GM21515 (cell line): Measurements from ENCODE around the gene ATXN2.
"Not testable (repeated sequence)": the region's sequence is repeated elsewhere in the genome, so short reads cannot be mapped to it uniquely, and the experiment has no call there.

Experiments used
- ATAC-seq: cut with Tn5 transposase; IDR thresholded peaks from one replicate; pipeline ENCODE4 v1.9.1; 2021; ENCODE audit not compliant: unreplicated experiment

ATXN2 gene

GRCh38 chr12:111507258-111507657 lies 91.9 kb downstream of the ATXN2 start:
- ATAC-seq, result not testable (repeated sequence)

DNA sequence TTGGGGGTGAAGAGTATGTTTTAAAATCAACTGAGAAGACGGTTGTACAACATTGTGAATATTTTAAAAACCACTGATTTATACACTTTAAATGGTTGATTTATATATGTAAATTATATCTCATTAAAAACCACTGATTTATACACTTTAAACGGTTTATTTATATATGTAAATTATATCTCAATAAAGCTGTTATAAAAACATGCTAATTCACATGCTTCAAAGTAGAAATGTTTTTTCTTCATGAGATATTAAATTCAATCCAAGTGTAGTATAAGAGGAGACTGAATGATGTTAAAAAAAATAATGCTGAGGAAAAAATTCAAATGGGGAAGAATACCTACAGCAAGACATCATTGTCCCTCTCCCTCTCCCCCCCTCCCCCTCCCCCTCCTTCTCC lies 92.9 kb downstream of the ATXN2 start:
- no peak for ATAC-seq

DNA sequence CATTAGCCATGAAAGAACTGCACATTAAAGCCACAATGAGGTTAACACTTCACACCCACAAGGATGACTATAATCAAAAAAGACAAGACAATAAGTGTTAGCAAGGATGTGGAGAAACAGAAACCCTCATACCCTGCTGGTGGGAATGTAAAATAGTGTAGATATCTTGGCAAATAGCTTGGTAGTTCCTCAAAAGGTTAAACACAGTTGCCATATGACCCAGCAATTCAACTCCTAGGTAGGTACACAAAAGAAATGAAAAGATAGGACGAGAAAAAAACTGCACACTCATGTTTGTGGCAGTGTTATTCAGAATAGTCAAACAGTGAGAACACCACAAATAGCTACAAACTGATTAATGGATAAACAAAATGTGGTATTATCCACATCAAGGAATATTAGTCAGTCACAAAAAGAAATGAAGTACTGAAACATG lies 93.5 kb downstream of the ATXN2 start:
- ATAC-seq, result no peak

DNA sequence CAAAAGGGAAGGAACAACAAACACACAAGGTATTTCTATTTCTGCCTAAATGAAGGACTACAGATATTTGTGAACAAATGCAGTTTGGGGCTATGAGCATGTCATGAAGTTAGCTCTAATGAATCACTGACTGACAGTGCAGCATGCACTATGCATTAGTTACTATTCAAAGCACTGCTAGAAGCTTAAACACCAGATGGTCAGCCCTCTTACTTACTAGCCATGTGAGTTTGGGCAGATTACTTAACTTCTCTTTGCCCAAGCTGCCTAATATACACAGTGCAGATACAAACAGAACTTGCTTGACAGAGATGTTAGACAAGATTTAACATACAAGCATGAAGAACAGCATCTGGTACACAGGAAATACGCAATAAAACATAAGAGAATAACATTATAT lies 96.0 kb downstream of the ATXN2 start:
- no peak for ATAC-seq

GRCh38 chr12:111494676-111495075 lies 104.4 kb downstream of the ATXN2 start:
- ATAC-seq, result no peak

- not testable (repeated sequence) for ATAC-seq
These were observed 106.1 kb downstream of the ATXN2 start for GRCh38 chr12:111492979-111493378.

GRCh38 chr12:111488798-111489197 lies 110.3 kb downstream of the ATXN2 start:
- no peak for ATAC-seq

DNA sequence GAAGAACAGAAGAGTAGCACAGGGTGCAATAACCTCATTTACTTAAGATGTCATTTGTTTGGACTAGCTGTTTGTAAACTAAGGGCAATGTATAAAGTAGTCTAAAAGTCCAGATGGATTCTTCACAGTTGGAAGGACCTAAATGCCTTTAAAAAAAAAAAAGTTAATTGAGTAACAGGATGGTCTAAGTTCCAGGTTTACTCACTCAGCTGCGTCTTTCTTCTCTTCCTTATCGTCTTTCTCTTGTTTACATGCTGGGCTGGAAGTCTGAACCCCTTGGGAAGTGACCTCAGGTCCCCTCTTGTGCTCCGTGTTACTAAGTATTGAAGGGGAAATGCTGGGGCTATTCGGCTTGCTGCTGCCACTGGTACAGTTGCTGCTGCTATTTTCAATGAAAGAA lies 110.8 kb downstream of the ATXN2 start:
- ATAC-seq, result no peak

DNA sequence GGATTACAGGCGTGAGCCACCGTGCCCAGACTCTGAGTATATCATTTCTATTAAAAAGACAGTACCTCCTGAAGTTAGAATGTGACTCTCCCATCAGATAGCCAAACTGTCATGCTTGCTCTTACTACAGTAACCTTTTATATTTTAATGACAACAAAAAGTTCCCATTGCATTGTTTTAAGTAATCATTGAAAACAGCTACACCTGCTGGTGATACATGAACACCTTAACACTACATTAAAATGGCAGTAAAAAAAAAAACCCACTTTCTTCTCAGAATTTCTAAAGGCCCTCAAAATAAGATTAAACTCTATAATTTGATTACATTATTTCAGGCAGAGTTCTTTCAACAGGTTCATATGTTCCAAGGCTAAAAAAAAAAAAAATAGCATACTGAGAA lies 116.7 kb downstream of the ATXN2 start:
- no peak for ATAC-seq

GRCh38 chr12:111471236-111471635 lies 127.9 kb downstream of the ATXN2 start:
- no peak for ATAC-seq

DNA sequence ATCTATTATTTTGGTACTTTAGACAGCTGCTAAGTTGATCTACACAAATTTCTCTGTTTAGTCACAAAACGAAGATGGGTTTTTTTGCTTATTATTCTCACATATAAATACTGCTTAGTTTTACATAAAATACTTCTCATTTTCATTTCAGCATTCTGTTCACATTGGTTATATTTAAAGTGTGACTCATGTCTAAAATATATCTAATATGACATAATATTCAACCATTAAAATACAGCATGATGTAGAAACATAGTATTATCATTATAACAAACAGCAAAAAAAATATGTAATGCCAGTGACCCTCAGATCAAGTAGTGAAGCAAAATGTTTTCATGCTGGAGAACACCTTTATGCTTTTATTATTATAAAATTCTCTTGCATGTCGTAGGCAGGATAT lies 129.7 kb downstream of the ATXN2 start:
- no peak for ATAC-seq

DNA sequence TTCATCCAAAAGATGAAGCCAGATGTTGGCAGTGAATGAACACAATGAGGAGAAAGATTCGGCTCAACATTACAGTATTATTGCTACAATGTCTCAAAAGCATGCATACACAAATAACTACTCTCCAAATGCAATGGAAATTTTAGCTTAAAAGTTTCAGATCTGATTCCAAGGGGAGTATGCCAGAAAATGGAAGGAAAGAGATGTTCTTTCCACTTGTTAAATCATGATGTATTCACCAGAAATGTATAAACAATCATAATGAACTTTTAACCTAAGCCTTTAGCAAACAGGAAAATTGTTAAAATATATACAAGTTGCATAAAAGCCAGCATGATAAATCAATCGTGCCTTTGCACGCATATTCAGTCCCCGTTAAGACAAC lies 131.3 kb downstream of the ATXN2 start:
- ATAC-seq, result no peak

DNA sequence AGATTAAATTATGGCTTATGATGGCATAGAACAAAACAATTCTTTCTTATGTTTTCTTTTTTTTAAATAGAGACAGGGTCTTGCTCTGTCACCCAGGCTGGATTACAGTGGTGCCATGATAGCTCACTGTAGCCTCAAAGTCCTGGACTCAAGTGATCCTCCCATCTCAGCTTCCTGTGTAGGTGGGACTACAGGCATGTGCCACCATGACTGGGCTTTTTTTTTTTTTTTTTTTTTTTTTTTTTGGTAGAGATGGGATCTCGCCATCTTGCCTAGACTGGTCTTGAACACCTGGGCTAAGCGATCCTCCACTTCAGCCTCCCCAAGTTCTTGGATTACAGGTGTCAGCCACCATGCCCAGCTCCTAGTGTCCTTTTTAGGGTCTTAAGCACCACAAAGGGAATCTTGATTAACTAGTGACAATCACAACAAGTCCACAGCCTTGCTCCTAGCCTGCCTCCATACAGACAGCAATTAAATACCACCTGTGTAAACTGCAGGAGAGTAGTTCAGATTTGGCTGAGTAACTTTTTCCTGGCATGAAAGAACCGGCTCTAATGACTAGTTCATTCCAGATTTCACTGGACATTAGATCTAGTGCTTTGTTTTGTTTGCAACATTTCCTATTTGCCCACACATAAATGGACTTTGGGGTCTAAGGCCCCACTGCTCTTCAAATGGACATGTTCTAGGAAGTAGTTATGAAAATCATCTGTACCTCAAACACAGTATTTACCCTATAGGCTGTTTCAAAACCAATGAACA lies 131.8 kb downstream of the ATXN2 start:
- ATAC-seq, result no peak

DNA sequence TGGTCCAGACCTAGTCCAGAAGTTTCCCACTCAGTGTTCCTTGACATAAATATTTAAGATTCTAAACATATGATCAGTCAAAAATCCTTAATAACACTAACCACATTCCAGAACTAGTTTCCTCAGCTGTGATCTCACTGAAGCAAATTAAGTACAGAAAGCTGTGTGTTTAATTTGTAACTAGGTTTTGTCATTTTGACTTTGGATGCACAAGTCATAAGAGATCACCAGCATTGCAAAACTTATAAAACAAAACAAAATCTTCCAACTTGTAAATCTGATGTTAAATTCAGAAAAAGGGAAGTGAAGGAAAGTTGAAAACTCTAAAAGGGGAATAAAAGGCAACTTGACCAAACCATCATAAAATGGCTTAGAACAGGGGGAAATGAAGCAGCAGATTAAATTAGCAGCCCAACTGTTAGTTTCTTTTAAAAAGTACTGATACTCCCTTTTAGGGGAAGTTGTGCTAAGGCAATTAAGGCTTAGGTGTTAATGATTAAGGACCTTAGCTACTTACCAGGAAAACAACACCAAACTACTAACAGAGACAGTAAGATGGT lies 136.8 kb downstream of the ATXN2 start:
- ATAC-seq, result no peak

DNA sequence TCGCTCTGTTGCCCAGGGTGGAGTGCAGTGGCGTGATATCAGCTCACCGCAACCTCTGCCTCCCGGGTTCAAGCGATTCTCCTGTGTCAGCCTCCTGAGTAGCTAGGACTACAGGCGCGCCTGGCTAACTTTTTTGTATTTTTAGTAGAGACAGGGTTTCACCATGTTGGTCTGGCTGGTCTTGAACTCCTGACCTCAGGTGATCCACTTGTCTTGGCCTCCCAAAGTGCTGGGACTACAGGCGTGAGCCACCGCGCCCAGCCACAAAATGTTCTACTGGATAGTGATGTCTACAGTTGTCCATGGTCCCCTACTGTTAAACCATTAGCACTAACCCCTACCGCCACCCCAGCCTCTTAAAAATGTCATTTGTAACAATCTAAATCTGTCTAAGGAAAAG lies 139.0 kb downstream of the ATXN2 start:
- not testable (repeated sequence) for ATAC-seq

DNA sequence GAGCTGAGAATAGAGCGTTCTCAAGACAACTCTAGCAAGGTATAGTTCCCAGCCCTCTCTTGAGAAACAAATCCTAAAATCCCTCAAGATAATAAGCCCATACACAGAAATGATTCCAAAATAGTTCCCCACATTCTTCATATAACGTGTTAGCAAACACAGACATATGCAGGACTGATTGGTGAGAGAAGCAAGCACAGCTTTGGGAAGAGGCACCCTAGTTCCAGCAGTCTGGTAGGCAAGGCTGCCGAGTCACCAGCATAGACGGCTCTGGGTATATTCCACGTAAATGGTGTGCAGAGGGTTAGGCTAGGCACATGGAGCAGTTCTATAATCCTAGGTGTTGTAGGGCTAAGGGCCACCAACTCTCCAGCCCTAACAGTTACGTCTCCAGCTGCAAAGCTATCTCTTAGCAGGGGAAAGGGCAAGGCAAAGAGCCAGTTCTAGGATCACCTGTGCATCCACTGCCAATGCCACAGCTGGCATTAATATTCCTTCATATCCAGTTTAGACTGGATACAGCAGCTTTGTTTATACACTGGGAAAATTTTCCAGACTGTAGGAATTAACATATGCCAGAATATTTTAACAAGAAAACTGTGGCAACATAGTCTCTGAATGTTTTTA lies 140.5 kb downstream of the ATXN2 start:
- no peak for ATAC-seq

DNA sequence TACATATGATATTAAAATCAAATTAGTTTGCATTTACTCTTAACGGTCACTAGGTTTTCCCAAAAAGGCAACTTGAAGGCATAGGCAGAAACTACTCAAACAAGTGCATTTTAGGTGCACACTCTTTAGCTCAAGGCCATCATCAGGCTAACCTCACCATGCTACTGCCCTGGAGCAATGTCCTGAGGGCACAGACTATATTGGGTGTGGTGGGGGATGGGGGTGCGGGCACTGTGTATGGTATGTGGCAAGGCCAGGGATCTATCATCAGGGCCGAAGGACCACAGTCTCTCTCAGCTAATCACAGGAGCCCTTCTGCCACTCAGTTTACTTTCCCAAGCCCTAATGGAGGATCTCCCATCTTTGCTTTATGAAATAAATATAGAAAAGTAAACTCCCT lies 141.5 kb downstream of the ATXN2 start:
- ATAC-seq, result no peak

GRCh38 chr12:111457071-111457470 lies 142.0 kb downstream of the ATXN2 start:
- ATAC-seq, result no peak

DNA sequence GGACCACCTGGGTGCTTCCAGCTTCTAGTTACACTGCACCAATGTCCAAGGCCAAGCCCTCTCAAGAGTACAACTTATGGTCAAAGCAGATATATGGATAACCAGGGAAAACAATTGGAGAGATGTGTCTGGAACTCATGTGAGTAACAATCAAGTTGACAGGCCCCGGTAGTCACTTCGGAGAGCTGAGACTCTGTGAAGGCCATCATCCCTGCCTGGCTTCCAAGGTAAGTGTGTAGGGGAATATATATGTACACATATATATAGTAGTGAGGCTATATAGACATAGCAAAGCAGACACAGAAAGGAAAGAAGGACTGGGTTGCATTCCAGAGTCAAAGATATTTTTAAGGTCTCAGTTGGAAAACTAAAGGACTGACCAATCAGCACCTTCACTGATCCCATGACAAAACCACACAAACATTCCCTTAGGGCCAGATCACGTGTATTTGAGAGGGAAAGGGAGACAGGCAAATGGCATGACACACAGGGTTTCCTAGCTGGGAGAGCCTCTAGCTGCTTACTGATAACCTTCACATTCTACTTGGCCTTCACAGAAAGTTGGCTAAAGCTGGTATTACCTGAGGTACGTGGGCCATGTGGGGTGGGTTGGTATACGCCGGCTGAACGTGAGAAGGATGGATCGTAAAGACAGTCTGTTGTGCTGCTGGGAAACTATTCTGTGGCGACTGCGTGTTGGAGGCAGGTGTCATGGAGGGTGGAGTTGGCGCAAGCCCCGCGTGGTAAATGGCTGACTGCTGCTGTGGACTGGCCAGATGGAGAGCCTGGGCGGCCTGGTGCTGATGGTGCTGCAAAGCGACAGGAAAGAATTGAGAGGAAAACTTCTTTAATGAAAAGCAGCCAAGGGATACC lies 143.4 kb downstream of the ATXN2 start:
- no peak for ATAC-seq

GRCh38 chr12:111454716-111455447 lies 144.2 kb downstream of the ATXN2 start:
- ATAC-seq, result no peak

GRCh38 chr12:111454311-111454710 lies 144.8 kb downstream of the ATXN2 start:
- ATAC-seq, result no peak
